SK-N-SH treated with all-trans-retinoic acid at 6 μM for 48 hours (cell line): ENCODE measurements around the gene NUTM2D.
A peak's percentile ranks its signal among the peaks of the same experiment; 100 is the strongest.
"Not testable (repeated sequence)": the region's sequence is repeated elsewhere in the genome, so short reads cannot be mapped to it uniquely, and the experiment has no call there.

Experiments
- ATAC-seq: fragments of 200-7000 bp; cut with Tn5 transposase; 3 replicates; pipeline ENCODE4 v1.9.1; 2020; ENCODE audit warnings: mild to moderate bottlenecking, moderate library complexity

NUTM2D gene

DNA sequence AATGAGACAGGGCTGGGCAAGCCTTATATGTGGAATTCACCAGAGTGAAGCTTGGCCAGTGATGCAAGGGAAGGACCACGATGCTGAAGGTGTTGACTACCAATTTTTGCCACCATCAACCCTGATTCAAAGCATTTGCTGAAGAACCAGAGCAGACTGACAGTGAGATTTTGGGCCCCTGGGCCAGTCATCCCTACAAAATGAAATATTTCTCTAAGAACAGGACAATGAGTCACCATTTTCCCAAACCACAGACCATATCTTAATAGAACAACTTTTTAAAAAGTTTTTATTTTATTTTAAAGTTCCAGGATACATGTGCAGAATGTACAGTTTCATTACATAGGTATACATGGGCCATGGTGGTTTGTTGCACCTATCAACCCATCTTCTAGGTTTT, 16.5 kb downstream of the NUTM2D start:
- peak; percentile 32; the same call in 2 of the 3 replicates for ATAC-seq

DNA sequence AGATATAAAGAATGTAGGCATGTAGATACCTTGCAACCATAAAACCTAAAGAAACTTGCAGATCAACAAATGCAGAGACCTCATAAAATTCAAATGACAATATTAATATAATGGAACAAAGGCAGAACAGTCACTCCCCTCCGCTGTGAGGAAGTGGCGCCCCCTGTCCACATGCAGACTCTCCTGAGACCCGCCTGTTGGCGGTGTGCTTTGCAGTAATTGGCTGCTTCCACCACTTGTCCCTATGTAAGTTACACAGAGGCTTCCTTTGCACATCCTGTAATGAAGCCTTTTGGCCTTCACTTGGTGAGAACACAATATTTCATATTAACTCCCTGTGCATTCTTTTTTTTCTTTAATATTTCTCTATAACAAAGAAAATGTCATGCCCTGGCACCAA, 21.6 kb downstream of the NUTM2D start:
- ATAC-seq: 0 out of 3 replicates have a peak, but pooled peaks have one; percentile 39

DNA sequence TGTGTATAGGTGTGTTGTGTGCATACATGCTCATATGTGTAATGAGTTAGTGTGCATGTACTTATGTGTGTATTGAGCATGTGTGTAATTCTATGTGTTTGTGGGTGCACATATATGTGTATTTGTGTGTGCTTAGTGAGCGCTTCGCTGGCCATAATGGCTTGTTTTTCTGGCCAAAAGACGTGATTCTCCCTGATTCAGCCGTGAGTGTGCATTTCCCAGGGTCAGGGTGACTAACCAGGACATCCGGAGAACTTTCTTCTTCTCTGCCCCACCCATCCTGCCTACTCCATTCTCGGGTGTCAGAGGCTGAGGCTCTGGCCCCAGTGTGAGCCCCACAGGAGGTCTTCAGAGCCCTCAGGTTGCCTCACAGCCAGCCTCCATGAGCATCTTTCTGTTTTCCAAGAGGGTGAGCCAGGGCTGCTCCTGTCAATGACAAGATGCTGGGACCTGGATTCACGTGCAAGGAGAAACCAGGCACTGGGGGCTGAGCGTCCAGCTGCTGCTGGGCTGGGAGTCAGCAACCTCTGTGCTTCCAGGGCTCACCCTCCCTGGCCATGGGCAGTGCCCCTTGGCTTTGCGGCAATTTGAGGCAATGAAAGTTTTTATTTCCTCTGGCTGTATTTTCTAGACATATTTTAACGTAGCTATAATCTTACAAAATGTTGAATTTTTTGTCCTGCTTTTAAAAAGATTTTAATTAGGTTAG, 25.8 kb downstream of the NUTM2D start:
- not testable (repeated sequence) for ATAC-seq

DNA sequence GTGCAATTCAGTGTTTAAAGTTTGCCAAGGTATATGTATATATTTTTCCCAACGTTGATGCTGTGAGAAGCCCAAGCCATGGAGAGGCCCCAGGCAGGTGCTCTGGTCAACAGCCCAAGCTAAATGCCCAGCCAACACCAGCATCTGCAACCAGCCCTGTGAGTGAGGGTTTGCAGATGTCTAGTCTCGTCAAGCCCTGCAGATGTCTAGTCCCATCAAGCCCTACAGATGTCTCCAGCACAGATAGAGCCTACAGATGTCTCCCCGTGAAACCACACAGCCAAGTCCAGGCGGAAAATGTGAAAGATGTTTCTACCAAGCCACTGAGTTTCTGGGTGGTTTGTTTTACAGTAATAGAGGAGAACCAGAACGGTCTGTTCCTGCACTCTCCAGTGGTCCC, 26.7 kb downstream of the NUTM2D start:
- ATAC-seq: not testable (repeated sequence)

DNA sequence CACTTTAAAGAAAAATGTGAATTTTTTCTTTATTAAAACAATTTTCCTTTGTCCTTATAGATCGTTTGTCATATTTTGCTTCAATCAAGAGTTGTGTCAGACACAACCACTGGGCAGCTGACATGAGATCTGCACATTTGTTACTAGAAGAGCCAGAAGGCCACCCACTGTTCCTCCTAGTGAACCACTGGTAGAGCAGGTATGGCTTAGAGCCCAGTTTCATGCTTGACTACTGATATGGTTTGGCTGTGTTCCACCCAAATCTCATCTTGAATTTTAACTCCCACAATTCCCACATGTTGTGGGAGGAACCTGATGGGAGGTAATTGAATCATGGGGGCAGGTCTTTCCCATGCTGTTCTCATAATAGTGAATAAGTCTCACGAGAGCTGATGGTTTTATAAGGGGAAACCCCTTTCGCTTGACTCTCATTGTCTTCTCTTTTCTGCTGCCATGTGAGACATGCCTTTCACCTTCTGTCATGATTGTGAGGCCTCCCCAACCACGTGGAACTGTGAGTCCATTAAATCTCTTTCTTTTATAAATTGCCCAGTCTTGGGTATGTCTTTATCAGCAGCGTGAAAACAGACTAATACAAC, 28.3 kb downstream of the NUTM2D start:
- peak; percentile 50; the same call in 1 of the 3 replicates for ATAC-seq

DNA sequence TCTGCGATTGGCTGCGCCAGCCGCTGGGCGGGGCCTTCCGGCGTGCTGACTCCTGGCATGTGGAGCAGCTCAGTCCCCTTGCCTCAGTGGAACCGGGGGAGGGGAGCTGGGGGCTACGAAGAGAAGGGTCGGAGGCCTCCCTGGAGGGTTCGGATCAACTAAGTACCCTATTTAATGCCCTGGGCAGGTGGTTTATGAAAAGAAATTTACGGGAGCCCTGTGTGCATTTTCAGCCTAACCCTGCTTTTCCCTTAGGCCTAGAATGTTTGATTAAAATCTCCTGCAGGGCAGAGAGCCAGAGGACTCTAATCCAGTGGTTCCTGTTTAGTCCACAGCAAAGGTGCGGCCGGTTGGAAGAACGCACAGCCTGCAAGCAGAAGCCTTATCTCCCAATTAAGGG, 33.8 kb downstream of the NUTM2D start:
- not testable (repeated sequence) for ATAC-seq

DNA sequence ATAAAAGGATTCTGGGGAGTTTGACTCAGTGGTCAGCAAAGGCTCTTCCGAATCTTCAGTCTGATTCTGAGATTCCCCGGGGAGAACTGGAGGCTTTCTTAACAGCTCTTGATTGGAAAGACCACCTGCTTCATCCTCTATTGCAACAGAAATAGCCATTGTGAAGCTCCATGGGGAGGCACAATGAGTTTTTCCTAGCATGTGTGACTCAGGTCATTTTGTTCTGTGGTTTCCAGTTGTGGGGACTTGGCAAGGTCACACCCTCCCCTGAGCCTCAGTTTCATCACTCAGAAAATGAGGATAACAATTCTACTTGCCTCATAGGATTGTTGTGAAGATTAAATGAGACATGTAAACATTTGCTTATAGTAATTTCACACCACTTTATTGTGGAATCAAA, 38.7 kb downstream of the NUTM2D start:
- ATAC-seq: not testable (repeated sequence)

DNA sequence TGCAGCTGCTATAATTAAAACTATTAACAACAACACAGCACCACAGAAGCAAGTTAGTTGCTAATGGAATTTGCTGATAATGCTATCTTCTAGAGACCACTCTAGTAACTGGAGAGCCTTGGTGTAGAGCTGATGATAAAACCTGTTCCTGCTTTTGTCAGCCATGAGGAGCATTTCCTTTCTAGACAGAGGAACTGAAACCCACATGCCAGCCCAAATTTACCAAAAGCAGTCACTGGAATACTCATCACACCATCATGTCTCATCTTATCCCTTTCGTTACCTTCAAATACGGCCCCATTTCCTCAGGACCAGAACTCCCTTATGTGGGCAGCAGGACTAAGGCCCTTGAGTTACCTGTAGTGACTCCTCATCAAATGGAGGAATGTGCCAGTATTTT, 40.9 kb downstream of the NUTM2D start:
- not testable (repeated sequence) for ATAC-seq

DNA sequence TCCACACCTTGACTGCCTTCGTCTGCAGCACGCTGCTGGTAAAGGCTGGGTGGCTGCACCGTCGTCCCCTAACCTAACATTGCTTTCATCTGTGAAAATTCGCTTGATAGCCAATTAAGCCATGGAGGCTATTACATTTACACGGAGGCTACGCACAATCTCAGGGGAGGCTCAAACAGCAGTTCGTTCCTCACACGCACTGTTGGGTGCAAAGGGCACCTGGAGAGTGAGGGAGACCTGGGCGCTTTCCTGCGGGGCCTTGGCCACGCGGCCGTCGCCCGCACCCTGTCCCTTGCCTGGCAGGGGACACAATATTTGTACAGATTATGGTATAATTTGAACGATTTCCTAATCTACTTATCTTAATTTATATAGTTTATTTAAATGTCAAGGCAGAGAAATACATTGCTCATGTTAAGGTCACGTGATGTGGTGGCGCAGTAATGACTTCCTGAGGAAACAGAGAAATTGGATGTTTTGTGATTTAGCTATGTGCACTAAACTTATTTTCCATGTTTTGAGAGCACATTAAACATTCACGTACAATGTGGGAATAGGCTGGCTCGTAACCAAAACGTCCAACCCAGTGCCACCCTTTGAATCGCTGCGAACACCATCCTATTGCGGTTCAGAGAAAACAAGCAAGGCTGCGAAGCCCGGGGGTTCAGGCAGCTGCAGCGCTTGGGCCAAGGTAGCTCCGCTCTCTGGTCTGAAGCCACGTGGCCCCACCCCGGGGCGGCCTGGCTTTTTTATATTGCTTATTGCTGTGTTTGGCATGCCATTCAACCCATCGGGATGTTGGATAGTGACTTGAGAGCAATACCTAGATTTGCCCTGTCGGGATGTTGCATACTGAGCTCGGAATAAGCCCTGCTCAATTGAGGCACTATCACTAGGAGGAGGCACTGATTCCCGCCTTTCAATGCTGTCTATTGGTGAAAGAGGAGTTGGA, 50.2 kb downstream of the NUTM2D start:
- ATAC-seq: not testable (repeated sequence)

DNA sequence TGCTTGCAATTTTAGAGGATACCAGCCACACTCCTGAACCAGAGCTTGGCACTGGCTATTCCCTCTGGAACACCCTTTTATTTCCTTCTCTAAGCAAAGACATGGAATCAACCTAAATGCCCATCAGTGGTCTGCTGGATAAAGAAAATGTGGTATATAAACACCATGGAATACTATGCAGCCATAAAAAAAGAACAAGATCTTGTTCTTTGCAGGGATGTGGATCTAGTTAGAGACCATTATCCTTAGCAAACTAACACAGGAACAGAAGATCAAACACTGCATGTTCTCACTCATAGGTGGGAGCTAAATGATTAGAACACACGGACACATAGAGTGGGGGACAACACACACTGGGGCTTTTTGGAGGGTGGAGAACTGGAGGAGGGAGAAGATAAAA, 56.4 kb downstream of the NUTM2D start:
- ATAC-seq: not testable (repeated sequence)
